Effector memory CD4-positive, alpha-beta T cell (primary cell): ENCODE measurements around the gene NPIPA3.
"Not testable (repeated sequence)": the region's sequence is repeated elsewhere in the genome, so short reads cannot be mapped to it uniquely, and the experiment has no call there.

Experiments used
- DNase-seq, 3 donors: peaks; one replicate each; pipeline ENCODE4 v3.0.0-alpha.2; 2020
- H3K27ac ChIP-seq: 2 replicates; pipeline ENCODE4 v1.7.0; 2013; ENCODE audit warnings: mild to moderate bottlenecking, low read length, moderate library complexity; ENCODE audit not compliant: insufficient read depth, poor library complexity, severe bottlenecking
- H3K27me3 ChIP-seq: replicated peaks from 2 replicates; pipeline ENCODE4 v1.7.0; 2013; ENCODE audit warnings: mild to moderate bottlenecking, low read length; ENCODE audit not compliant: insufficient read depth, control insufficient read depth, poor library complexity, severe bottlenecking
- H3K36me3 ChIP-seq: 2 replicates; pipeline ENCODE4 v1.7.0; 2013; ENCODE audit warnings: mild to moderate bottlenecking, low read length, moderate library complexity; ENCODE audit not compliant: control insufficient read depth, insufficient read depth
- H3K4me1 ChIP-seq: 2 replicates; pipeline ENCODE4 v1.7.0; 2013; ENCODE audit warnings: low read length, mild to moderate bottlenecking; ENCODE audit not compliant: control insufficient read depth, insufficient read depth, poor library complexity, severe bottlenecking
- H3K4me3 ChIP-seq: 2 replicates; pipeline ENCODE4 v1.7.0; 2013; ENCODE audit warnings: low read length, low read depth, mild to moderate bottlenecking; ENCODE audit not compliant: insufficient read depth, poor library complexity, severe bottlenecking
- H3K9me3 ChIP-seq: 2 replicates; pipeline ENCODE4 v1.7.0; 2013; ENCODE audit warnings: mild to moderate bottlenecking, low read length, moderate library complexity; ENCODE audit not compliant: control insufficient read depth
- total RNA-seq, 3 donors: gene quantifications; one replicate each; lab custom pipeline; 2026; lab: John Stamatoyannopoulos, UW

NPIPA3 gene
- total RNA-seq = 0 reads per million in 3 donors

GRCh38 chr16:14703156-14704011 lies at the start of gene NPIPA3:
Gene NPIPA3 (plus strand): TSS chr16:14703411. CDS start chr16:14708944, 5,533 bp downstream.
- H3K27me3 ChIP-seq, DNase-seq, H3K27ac ChIP-seq, H3K4me3 ChIP-seq, H3K9me3 ChIP-seq, H3K36me3 ChIP-seq, H3K4me1 ChIP-seq: not testable (repeated sequence)

GRCh38 chr16:14658063-14658462 lies 45.1 kb upstream of the NPIPA3 start:
- DNase-seq = no peak
- Histone ChIP-seq H3K27me3 (no peaks in the 10 kb centered on the region), H3K36me3 (peaks cover 44% of the 10 kb centered on the region), H3K9me3 (no peaks in the 10 kb centered on the region), H3K4me3 (no peak overlapping the region), H3K27ac (no peak overlapping the region), H3K4me1 (no peaks in the 10 kb centered on the region)

GRCh38 chr16:14667347-14668266 lies 35.6 kb upstream of the NPIPA3 start:
- Histone ChIP-seq H3K27ac (no peak overlapping the region), H3K27me3 (no peaks in the 10 kb centered on the region), H3K36me3 (peaks cover 50% of the 10 kb centered on the region), H3K4me1 (no peaks in the 10 kb centered on the region), H3K9me3 (no peaks in the 10 kb centered on the region), H3K4me3 (no peak overlapping the region)
- DNase-seq = no peak

- H3K36me3 ChIP-seq = peaks cover 42% of the 10 kb centered on the region
- H3K4me3 ChIP-seq = no peak overlapping the region
- H3K4me1 ChIP-seq = no peaks in the 10 kb centered on the region
- H3K27me3 ChIP-seq = no peaks in the 10 kb centered on the region
- no peak for DNase-seq
- H3K27ac ChIP-seq = no peak overlapping the region
- no peaks in the 10 kb centered on the region for H3K9me3 ChIP-seq
Observed at GRCh38 chr16:14668556-14669223, 34.5 kb upstream of the NPIPA3 start.

- Histone ChIP-seq H3K4me1 (no peaks in the 10 kb centered on the region), H3K27me3 (no peaks in the 10 kb centered on the region), H3K9me3 (no peaks in the 10 kb centered on the region), H3K4me3 (no peak overlapping the region), H3K27ac (no peak overlapping the region), H3K36me3 (peaks cover 31% of the 10 kb centered on the region)
- DNase-seq = no peak
Observed at GRCh38 chr16:14669776-14670175, 33.4 kb upstream of the NPIPA3 start.

GRCh38 chr16:14672403-14672971 lies 30.7 kb upstream of the NPIPA3 start:
- DNase-seq = no peak
- peaks cover 9% of the 10 kb centered on the region for H3K36me3 ChIP-seq
- no peaks in the 10 kb centered on the region for H3K27me3 ChIP-seq
- H3K9me3 ChIP-seq = no peaks in the 10 kb centered on the region
- H3K27ac ChIP-seq = no peak overlapping the region
- no peaks in the 10 kb centered on the region for H3K4me1 ChIP-seq
- no peak overlapping the region for H3K4me3 ChIP-seq

GRCh38 chr16:14676633-14677032 lies 26.6 kb upstream of the NPIPA3 start:
- Histone ChIP-seq H3K27me3 (no peaks in the 10 kb centered on the region), H3K36me3 (no peaks in the 10 kb centered on the region), H3K4me3 (no peak overlapping the region), H3K9me3 (no peaks in the 10 kb centered on the region), H3K27ac (no peak overlapping the region), H3K4me1 (no peaks in the 10 kb centered on the region)
- no peak for DNase-seq

- Histone ChIP-seq H3K4me3 (no peak overlapping the region), H3K4me1 (no peaks in the 10 kb centered on the region), H3K27ac (no peak overlapping the region), H3K27me3 (no peaks in the 10 kb centered on the region), H3K36me3 (no peaks in the 10 kb centered on the region), H3K9me3 (no peaks in the 10 kb centered on the region)
- no peak for DNase-seq
Observed at GRCh38 chr16:14677627-14678026, 25.6 kb upstream of the NPIPA3 start.

GRCh38 chr16:14678748-14679497 lies 24.3 kb upstream of the NPIPA3 start:
- H3K36me3 ChIP-seq = no peaks in the 10 kb centered on the region
- no peak for DNase-seq
- H3K4me1 ChIP-seq = no peaks in the 10 kb centered on the region
- no peak overlapping the region for H3K27ac ChIP-seq
- H3K4me3 ChIP-seq = no peak overlapping the region
- H3K9me3 ChIP-seq = no peaks in the 10 kb centered on the region
- H3K27me3 ChIP-seq = no peaks in the 10 kb centered on the region
